ENCODE measurements around the gene FRY. TPM values are rescaled to one million over a fixed set of nuclear protein-coding genes. Genes with fewer than 3 reads are reported as not detected.

Gene FRY
- total RNA-seq, 1 experiment from 2014 or later = 1.3 TPM

DNA sequence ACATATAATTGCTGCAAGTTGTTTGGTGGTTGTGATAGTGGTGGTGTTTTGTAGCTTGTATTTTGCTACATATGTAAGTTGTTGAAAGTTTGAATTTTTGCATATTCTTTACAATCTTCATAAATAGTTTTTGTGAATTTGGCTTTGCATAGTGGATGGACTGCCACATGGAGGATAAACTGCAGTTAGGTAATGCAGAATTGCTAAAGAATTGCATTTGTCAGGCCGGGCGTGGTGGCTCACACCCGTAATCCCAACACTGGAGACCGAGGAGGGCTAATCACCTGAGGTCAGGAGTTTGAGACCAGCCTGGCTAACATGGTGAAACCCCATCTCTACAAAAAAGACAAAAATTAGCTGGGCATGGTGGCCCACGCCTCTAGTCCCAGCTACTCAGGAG is 171.6 kb downstream of the FRY start:
- Histone ChIP-seq H3K79me2 (ENCODE audit: low read length) (no peaks in the 10 kb centered on the region), H3K27ac (ENCODE audit: low read length) (no peak overlapping the region), H3K4me2 (ENCODE audit: low read length) (no peak overlapping the region), H3K4me3 (ENCODE audit: low read length) (no peak overlapping the region), H3K4me1 (ENCODE audit: insufficient read depth, low read length) (no peaks in the 10 kb centered on the region), H3K27me3 (ENCODE audit: low read length) (no peaks in the 10 kb centered on the region; the same call in 1 of the 2 replicates), H3F3A (ENCODE audit: low read length, unreplicated experiment) (no peaks in the 10 kb centered on the region), H3K9me2 (replicated peaks; ENCODE audit: low read length) (no peaks in the 10 kb centered on the region), H3K36me3 (ENCODE audit: low read depth, low read length) (no peaks in the 10 kb centered on the region), H3K9me3 (ENCODE audit: low read length) (no peaks in the 10 kb centered on the region), H3K9ac (ENCODE audit: low read length) (no peak overlapping the region), H2AFZ (ENCODE audit: low read length) (no peak overlapping the region), H4K20me1 (ENCODE audit: low read length) (no peaks in the 10 kb centered on the region)
- CTCF ChIA-PET = no interaction called here
- BruUV-seq (replicated peaks) = no TSS peak
- ATAC-seq = no peak
- DNase-seq = no peak
- no peak for TF ChIP-seq EZH2phosphoT487 (IDR thresholded peaks at IDR 0.05; ENCODE audit: borderline replicate concordance, low read length)
- TF ChIP-seq, protein P1, sequence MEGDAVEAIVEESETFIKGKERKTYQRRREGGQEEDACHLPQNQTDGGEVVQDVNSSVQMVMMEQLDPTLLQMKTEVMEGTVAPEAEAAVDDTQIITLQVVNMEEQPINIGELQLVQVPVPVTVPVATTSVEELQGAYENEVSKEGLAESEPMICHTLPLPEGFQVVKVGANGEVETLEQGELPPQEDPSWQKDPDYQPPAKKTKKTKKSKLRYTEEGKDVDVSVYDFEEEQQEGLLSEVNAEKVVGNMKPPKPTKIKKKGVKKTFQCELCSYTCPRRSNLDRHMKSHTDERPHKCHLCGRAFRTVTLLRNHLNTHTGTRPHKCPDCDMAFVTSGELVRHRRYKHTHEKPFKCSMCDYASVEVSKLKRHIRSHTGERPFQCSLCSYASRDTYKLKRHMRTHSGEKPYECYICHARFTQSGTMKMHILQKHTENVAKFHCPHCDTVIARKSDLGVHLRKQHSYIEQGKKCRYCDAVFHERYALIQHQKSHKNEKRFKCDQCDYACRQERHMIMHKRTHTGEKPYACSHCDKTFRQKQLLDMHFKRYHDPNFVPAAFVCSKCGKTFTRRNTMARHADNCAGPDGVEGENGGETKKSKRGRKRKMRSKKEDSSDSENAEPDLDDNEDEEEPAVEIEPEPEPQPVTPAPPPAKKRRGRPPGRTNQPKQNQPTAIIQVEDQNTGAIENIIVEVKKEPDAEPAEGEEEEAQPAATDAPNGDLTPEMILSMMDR (conservative IDR thresholded peaks at IDR 0.05; ENCODE audit: low read depth, low read length) = no peak
- TF ChIP-seq EZH2 (IDR thresholded peaks at IDR 0.05; ENCODE audit: low read length, unreplicated experiment) = no peak
- POLR2A ChIA-PET (ENCODE audit: unreplicated experiment) = no interaction called here
- intact Hi-C loops (cut with micrococcal nuclease) = no loop called here

DNA sequence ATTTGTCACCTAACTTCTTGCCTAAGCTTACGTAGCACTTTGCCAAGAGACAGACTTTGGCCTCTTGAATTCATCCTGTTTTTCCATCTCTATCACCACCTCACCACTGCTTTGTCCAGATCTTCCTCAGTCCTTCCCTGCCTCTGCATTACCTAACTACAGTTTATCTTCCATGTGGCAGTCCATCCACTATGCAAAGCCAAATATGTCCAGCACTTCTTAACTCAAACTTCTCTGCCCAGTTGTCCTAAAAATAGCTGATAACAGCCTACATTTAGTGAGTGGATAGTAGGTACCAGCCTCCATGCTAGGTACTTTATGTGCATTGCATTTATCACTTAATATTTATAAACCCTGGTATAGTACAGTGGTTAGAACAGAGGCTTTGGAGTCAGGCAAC is 172.2 kb downstream of the FRY start:
- no peak overlapping the region for H3K9ac ChIP-seq (ENCODE audit: low read length)
- H3K9me3 ChIP-seq (ENCODE audit: low read length) = no peaks in the 10 kb centered on the region
- no peak overlapping the region for H2AFZ ChIP-seq (ENCODE audit: low read length)
- no peaks in the 10 kb centered on the region; the same call in 1 of the 2 replicates for H3K27me3 ChIP-seq (ENCODE audit: low read length)
- H3K36me3 ChIP-seq (ENCODE audit: low read depth, low read length) = no peaks in the 10 kb centered on the region
- ChIA-PET CTCF (no interaction called here), POLR2A (ENCODE audit: unreplicated experiment) (no interaction called here)
- H4K20me1 ChIP-seq (ENCODE audit: low read length) = no peaks in the 10 kb centered on the region
- no peak overlapping the region for H3K27ac ChIP-seq (ENCODE audit: low read length)
- no peak for TF ChIP-seq EZH2 (IDR thresholded peaks at IDR 0.05; ENCODE audit: low read length, unreplicated experiment)
- no peak for TF ChIP-seq EZH2phosphoT487 (IDR thresholded peaks at IDR 0.05; ENCODE audit: borderline replicate concordance, low read length)
- TF ChIP-seq, protein P1 (conservative IDR thresholded peaks at IDR 0.05; ENCODE audit: low read depth, low read length) = no peak
- intact Hi-C loops (cut with micrococcal nuclease) = no loop called here
- no TSS peak for BruUV-seq (replicated peaks)
- H3K79me2 ChIP-seq (ENCODE audit: low read length) = no peaks in the 10 kb centered on the region
- DNase-seq = no peak
- H3K4me2 ChIP-seq (ENCODE audit: low read length) = no peak overlapping the region
- ATAC-seq = no peak
- H3F3A ChIP-seq (ENCODE audit: low read length, unreplicated experiment) = no peaks in the 10 kb centered on the region
- no peak overlapping the region for H3K4me3 ChIP-seq (ENCODE audit: low read length)
- H3K4me1 ChIP-seq (ENCODE audit: insufficient read depth, low read length) = no peaks in the 10 kb centered on the region
- H3K9me2 ChIP-seq (replicated peaks; ENCODE audit: low read length) = no peaks in the 10 kb centered on the region

DNA sequence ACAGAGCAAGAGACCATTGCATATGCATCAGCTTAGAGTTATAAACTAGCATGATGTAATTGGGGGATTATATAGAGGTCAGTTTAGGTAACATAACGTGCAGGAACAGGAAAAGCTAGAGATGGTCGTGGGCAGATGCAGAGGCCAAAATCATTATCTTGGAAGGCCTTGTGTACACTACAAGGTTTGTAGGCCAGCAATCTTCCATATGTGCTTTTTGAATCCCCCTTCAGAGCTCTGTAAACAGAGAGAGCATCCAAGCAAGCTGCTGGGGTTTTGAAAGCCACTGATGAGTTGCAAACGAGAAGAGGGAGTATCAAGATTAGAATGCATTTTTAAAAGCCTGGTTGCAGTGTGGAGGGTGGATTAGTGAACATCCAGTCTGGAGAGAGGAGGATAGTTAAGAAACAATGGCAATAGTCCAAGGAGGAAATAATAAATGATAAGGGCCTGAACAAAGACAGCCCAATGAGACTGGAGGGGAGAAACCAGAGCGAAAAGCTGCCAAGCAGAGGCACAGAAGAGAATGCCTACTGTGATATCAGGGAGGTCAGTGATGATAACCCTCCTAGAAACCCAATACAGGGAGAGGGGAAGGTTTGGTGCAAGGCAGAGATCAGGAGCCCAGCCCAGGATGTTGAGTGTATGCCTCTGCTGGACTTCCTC is 174.0 kb downstream of the FRY start:
- H3K27ac ChIP-seq (ENCODE audit: low read length) = no peak overlapping the region

More for the DNA sequence above, 174.0 kb downstream of the FRY start:
- ChIA-PET CTCF (no interaction called here), POLR2A (ENCODE audit: unreplicated experiment) (no interaction called here)
- H3K9me3 ChIP-seq (ENCODE audit: low read length) = no peaks in the 10 kb centered on the region
- BruUV-seq (replicated peaks) = no TSS peak
- H3K27me3 ChIP-seq (ENCODE audit: low read length) = no peaks in the 10 kb centered on the region; the same call in 1 of the 2 replicates
- no peaks in the 10 kb centered on the region for H3K4me1 ChIP-seq (ENCODE audit: insufficient read depth, low read length)
- H3K4me2 ChIP-seq (ENCODE audit: low read length) = no peak overlapping the region
- no peak overlapping the region for H2AFZ ChIP-seq (ENCODE audit: low read length)
- intact Hi-C loops (cut with micrococcal nuclease) = no loop called here
- ATAC-seq = no peak
- H3K36me3 ChIP-seq (ENCODE audit: low read depth, low read length) = no peaks in the 10 kb centered on the region
- no peak overlapping the region for H3K4me3 ChIP-seq (ENCODE audit: low read length)
- H3K9ac ChIP-seq (ENCODE audit: low read length) = no peak overlapping the region
- H3K9me2 ChIP-seq (replicated peaks; ENCODE audit: low read length) = no peaks in the 10 kb centered on the region
- DNase-seq = no peak
- H3K79me2 ChIP-seq (ENCODE audit: low read length) = no peaks in the 10 kb centered on the region
- no peaks in the 10 kb centered on the region for H4K20me1 ChIP-seq (ENCODE audit: low read length)
- TF ChIP-seq, protein P1 (conservative IDR thresholded peaks at IDR 0.05; ENCODE audit: low read depth, low read length) = no peak
- TF ChIP-seq EZH2 (IDR thresholded peaks at IDR 0.05; ENCODE audit: low read length, unreplicated experiment) (no peak), EZH2phosphoT487 (IDR thresholded peaks at IDR 0.05; ENCODE audit: borderline replicate concordance, low read length) (no peak)
- H3F3A ChIP-seq (ENCODE audit: low read length, unreplicated experiment) = no peaks in the 10 kb centered on the region

Measured in PC-3 (cell line).